Tibial nerve (tissue), 4 donors: Measurements from ENCODE around the gene SLC45A2. TPM values are rescaled to one million over a fixed set of nuclear protein-coding genes. Genes with fewer than 3 reads are reported as not detected.
"Not testable (repeated sequence)": the region's sequence is repeated elsewhere in the genome, so short reads cannot be mapped to it uniquely, and the experiment has no call there.

Experiments used
- DNase-seq, 2 donors: peaks; one replicate each; pipeline ENCODE4 v3.0.0-alpha.2; 2019; ENCODE audit warnings: low spot score in 2 of 2
- H3K27ac ChIP-seq, 4 donors: fragments of 200-600 bp; sonication (generic) in 3 of 4; one replicate each; pipeline ENCODE4 v1.5.1; 2017 to 2019; ENCODE audit warnings: mild to moderate bottlenecking in 1 of 4
- H3K27me3 ChIP-seq, 2 donors: fragments of 200-600 bp; sonication (generic) in 1 of 2; one replicate each; pipeline versions ENCODE4 v1.5.1 to v1.6.0; 2017 to 2019
- H3K36me3 ChIP-seq, 3 donors: fragments of 200-600 bp; sonication (generic); one replicate each; pipeline ENCODE4 v1.5.1; 2018 to 2019
- H3K4me1 ChIP-seq, 4 donors: fragments of 200-600 bp; sonication (generic) in 3 of 4; one replicate each; pipeline ENCODE4 v1.5.1; 2017 to 2019
- H3K4me3 ChIP-seq, 4 donors: fragments of 200-600 bp; sonication (generic) in 3 of 4; one replicate each; pipeline ENCODE4 v1.5.1; 2017 to 2019; ENCODE audit warnings: mild to moderate bottlenecking in 1 of 4, moderate library complexity in 1 of 4
- H3K9me3 ChIP-seq, 4 donors: fragments of 200-600 bp; sonication (generic) in 3 of 4; one replicate each; pipeline ENCODE4 v1.5.1; 2017 to 2019
- EP300 ChIP-seq, 2 donors: sonication (generic); formaldehyde crosslinking; IDR thresholded peaks; one replicate each; pipeline ENCODE4 v1.6.1; 2017; ENCODE audit warnings: antibody characterized with exemption in 2 of 2, mild to moderate bottlenecking in 1 of 2
- POLR2A ChIP-seq, 2 donors: fragments of 450-650 bp; IDR thresholded peaks; one replicate each; pipeline ENCODE4 v1.6.1; 2017; ENCODE audit warnings: antibody characterized with exemption in 2 of 2, mild to moderate bottlenecking in 2 of 2, moderate library complexity in 2 of 2
- WGBS, 2 donors: methylation state at CpG; one replicate each; pipeline ENCODE4 v1.1.5; 2018; 5-methylcytosine and 5-hydroxymethylcytosine counted together
- small RNA-seq: library from RNA; depleted of rRNA; stranded (forward); fragments of <200 nt; gene quantifications from one replicate; pipeline ENCODE3, GENCODE V24; 2016
- total RNA-seq, 4 donors: library from RNA; depleted of rRNA; stranded (reverse); fragments of >200 nt; gene quantifications; one replicate each; pipeline ENCODE4 v1.1.0, GENCODE V29; 2016
- TF ChIP-seq, protein P1 (sequence below), 5 experiments: fragments of 200-600 bp in 3 of 5; fragments of 450-650 bp in 2 of 5; sonication (generic) in 3 of 5; IDR thresholded peaks; one replicate each; pipeline ENCODE4 v1.5.1; 2016 to 2019; ENCODE audit warnings: antibody characterized with exemption in 5 of 5, mild to moderate bottlenecking in 3 of 5, moderate library complexity in 2 of 5

Gene SLC45A2
- total RNA-seq, 4 donors from 2014 or later, result not detected

GRCh38 chr5:33921002-33921401, 63.5 kb downstream of the SLC45A2 start:
- Histone ChIP-seq H3K27me3 (no peaks in the 10 kb centered on the region), H3K27ac (no peak overlapping the region), H3K36me3 (no peaks in the 10 kb centered on the region), H3K4me3 (no peak overlapping the region), H3K4me1 (no peaks in the 10 kb centered on the region), H3K9me3 (peaks cover 0 to 22% (median 3%) of the 10 kb centered on the region in 4 donors)
- TF ChIP-seq, protein P1, sequence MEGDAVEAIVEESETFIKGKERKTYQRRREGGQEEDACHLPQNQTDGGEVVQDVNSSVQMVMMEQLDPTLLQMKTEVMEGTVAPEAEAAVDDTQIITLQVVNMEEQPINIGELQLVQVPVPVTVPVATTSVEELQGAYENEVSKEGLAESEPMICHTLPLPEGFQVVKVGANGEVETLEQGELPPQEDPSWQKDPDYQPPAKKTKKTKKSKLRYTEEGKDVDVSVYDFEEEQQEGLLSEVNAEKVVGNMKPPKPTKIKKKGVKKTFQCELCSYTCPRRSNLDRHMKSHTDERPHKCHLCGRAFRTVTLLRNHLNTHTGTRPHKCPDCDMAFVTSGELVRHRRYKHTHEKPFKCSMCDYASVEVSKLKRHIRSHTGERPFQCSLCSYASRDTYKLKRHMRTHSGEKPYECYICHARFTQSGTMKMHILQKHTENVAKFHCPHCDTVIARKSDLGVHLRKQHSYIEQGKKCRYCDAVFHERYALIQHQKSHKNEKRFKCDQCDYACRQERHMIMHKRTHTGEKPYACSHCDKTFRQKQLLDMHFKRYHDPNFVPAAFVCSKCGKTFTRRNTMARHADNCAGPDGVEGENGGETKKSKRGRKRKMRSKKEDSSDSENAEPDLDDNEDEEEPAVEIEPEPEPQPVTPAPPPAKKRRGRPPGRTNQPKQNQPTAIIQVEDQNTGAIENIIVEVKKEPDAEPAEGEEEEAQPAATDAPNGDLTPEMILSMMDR (IDR thresholded peaks at IDR 0.05), result no peak
- no peak for TF ChIP-seq EP300 (IDR thresholded peaks at IDR 0.05)
- no peak for TF ChIP-seq POLR2A (IDR thresholded peaks at IDR 0.05)
- WGBS, 2 donors, result 81 to 89% methylated on average over 1 of the region's 1 CpG
- DNase-seq, result no peak

DNA sequence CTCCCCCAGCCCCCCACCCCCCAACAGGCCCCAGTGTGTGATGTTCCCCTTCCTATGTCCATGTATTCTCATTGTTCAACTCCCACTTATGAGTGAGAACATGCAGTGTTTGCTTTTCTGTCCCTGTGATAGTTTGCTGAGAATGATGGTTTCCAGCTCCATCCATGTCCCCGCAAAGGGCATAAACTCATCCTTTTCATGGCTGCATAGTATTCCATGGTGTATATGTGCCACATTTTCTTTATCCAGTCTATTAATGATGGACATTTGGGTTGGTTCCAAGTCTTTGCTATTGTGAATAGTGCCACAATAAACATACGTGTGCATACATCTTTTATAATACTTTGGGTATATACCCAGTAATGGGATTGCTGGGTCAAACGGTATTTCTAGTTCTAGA, 69.6 kb downstream of the SLC45A2 start:
- peaks cover 0 to 34% (median 3%) of the 10 kb centered on the region in 4 donors for H3K9me3 ChIP-seq
- 96 to 97% methylated on average over 3 of the region's 3 CpGs for WGBS, 2 donors
- not testable (repeated sequence) for H3K27ac ChIP-seq, DNase-seq, H3K27me3 ChIP-seq, H3K4me1 ChIP-seq, H3K36me3 ChIP-seq, H3K4me3 ChIP-seq

DNA sequence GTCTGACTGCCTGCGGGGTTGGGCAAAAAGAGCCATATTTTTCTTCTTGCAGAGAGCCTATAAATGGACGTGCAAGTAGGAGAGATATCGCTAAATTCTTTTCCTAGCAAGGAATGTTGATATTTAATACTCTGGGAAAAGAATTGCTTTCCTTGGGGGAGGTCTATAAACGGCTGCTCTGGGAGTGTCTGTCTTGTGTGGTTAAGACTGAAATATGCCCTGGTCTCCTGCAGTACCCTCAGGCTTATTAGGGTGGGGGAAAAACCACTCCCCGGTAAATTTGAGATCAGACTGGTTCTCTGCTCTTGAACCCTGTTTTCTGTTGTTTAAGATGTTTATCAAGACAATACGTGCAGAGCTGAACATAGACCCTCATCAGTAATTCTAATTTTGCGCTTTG, 78.2 kb downstream of the SLC45A2 start:
- H3K4me3 ChIP-seq, H3K27me3 ChIP-seq, H3K4me1 ChIP-seq, DNase-seq, H3K36me3 ChIP-seq, H3K27ac ChIP-seq: not testable (repeated sequence)
- WGBS, 2 donors, result 87 to 90% methylated on average over 7 of the region's 7 CpGs
- H3K9me3 ChIP-seq, result peaks cover 0 to 42% (median 5%) of the 10 kb centered on the region in 4 donors

DNA sequence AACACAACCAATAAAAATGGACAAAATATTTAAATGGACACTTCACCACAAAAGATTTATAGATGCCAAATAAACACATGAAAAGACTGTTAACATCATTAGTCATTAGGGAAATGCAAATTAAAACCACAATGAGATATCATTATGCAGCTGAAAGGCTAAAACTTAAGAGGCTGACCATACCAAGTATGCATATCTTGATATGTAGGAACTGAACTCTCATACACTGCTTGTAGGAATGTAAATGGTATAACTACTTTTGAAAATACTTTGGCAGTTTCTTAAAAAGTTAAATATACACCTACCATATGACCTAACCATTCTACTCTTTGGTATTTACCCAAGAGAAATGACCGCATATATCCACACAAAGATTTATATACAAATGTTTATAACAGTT, 79.1 kb downstream of the SLC45A2 start:
- TF ChIP-seq, protein P1 (IDR thresholded peaks at IDR 0.05), result no peak
- TF ChIP-seq POLR2A (IDR thresholded peaks at IDR 0.05) (no peak), EP300 (IDR thresholded peaks at IDR 0.05) (no peak)
- H3K9me3 ChIP-seq, result peaks cover 0 to 42% (median 5%) of the 10 kb centered on the region in 4 donors
- H3K4me3 ChIP-seq, result no peak overlapping the region
- 89 to 92% methylated on average over 1 of the region's 1 CpG for WGBS, 2 donors
- DNase-seq, result no peak
- H3K4me1 ChIP-seq, result no peaks in the 10 kb centered on the region
- H3K27ac ChIP-seq, result no peak overlapping the region
- H3K36me3 ChIP-seq, result no peaks in the 10 kb centered on the region
- no peaks in the 10 kb centered on the region for H3K27me3 ChIP-seq

- 79 to 83% methylated on average over 2 of the region's 2 CpGs for WGBS, 2 donors
- Histone ChIP-seq H3K27ac (no peak overlapping the region), H3K27me3 (no peaks in the 10 kb centered on the region), H3K9me3 (peaks cover 0 to 42% (median 4%) of the 10 kb centered on the region in 4 donors), H3K4me3 (no peak overlapping the region), H3K36me3 (no peaks in the 10 kb centered on the region), H3K4me1 (no peaks in the 10 kb centered on the region)
- no peak for DNase-seq
- TF ChIP-seq POLR2A (IDR thresholded peaks at IDR 0.05) (no peak), EP300 (IDR thresholded peaks at IDR 0.05) (no peak)
- TF ChIP-seq, protein P1 (IDR thresholded peaks at IDR 0.05), result no peak
Measured at GRCh38 chr5:33903118-33903517, 81.4 kb downstream of the SLC45A2 start.

DNA sequence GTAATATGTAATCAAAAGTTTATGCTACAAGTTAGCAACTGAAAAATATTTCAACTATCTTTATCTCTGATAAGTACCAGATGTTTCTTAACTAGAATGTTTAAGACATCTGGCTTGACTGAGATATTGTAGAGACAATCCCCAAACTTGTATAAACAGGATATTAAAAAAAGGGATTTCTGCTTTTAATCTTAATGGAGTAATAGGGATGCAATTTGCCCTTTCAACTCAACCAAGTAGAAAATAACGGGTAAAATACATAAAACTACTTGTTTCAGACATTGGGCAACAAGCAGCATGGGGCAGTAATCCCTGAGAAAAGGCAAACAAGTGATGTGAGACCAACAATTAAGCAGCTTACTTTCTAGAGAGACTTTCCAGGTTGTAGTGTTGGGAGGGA, 83.3 kb downstream of the SLC45A2 start:
- no peak overlapping the region for H3K4me3 ChIP-seq
- TF ChIP-seq POLR2A (IDR thresholded peaks at IDR 0.05), result no peak
- DNase-seq, result no peak
- no peaks in the 10 kb centered on the region for H3K27me3 ChIP-seq
- 41 to 49% methylated on average over 1 of the region's 1 CpG for WGBS, 2 donors
- H3K36me3 ChIP-seq, result no peaks in the 10 kb centered on the region
- no peak overlapping the region for H3K27ac ChIP-seq
- H3K4me1 ChIP-seq, result no peaks in the 10 kb centered on the region
- peaks cover 0 to 26% (median 3%) of the 10 kb centered on the region in 4 donors for H3K9me3 ChIP-seq

Small RNAs within 50 kb of the gene (small RNA-seq; reads per million reads assigned to genes)
- not detected for gene AC139783.1

Other genes starting within 250 kb of the SLC45A2 start
- gene ADAMTS12, start 92.7 kb downstream of the SLC45A2 start, total RNA-seq, result 10 to 100 TPM in 2 of 4 donors, 1 to 10 TPM in 2; 7.1 to 10.4 (median 9.7) TPM
- gene RXFP3, start 48.3 kb downstream of the SLC45A2 start, total RNA-seq, result not detected
- 10 to 100 TPM in 1 of 4 donors, 1 to 10 TPM in 3; 3.7 to 10.7 (median 7.5) TPM for gene AMACR, start 23.4 kb upstream of the SLC45A2 start, total RNA-seq
- gene C1QTNF3, start 58.5 kb upstream of the SLC45A2 start, total RNA-seq, result 1 to 10 TPM; 5.0 to 9.4 (median 7.0) TPM